Right atrium auricular region (tissue), 2 donors: ENCODE measurements around the gene SEMA5A. TPM values are rescaled to one million over a fixed set of nuclear protein-coding genes. Genes with fewer than 3 reads are reported as not detected.

Experiments used
- DNase-seq: peaks from one replicate; pipeline ENCODE4 v3.0.0-alpha.2; 2019; ENCODE audit warnings: low spot score
- H3K27ac ChIP-seq, 2 donors: fragments of 200-600 bp; sonication (generic); 1 replicate in 1 of 2; 2 replicates in 1 of 2; pipeline ENCODE4 v1.5.1; 2016 to 2019
- H3K27me3 ChIP-seq, 2 donors: fragments of 200-600 bp; sonication (generic); one replicate each; pipeline versions ENCODE4 v1.5.1 to v1.6.0; 2017 to 2019
- H3K36me3 ChIP-seq: fragments of 200-600 bp; sonication (generic); one replicate; pipeline ENCODE4 v1.5.1; 2016
- H3K4me1 ChIP-seq, 2 donors: fragments of 200-600 bp; sonication (generic); one replicate each; pipeline versions ENCODE4 v1.5.1 to v1.6.0; 2017 to 2019
- H3K4me3 ChIP-seq, 2 donors: fragments of 200-600 bp; sonication (generic); 1 replicate in 1 of 2; 2 replicates in 1 of 2; pipeline ENCODE4 v1.5.1; 2017 to 2019; ENCODE audit warnings: mild to moderate bottlenecking in 1 of 2, moderate library complexity in 1 of 2
- H3K9me3 ChIP-seq, 2 donors: fragments of 200-600 bp; sonication (generic); one replicate each; pipeline ENCODE4 v1.5.1; 2019
- CTCF ChIP-seq, 2 donors: fragments of 200-600 bp; sonication (generic); IDR thresholded peaks; one replicate each; pipeline ENCODE4 v1.5.1; 2019; ENCODE audit warnings: antibody characterized with exemption in 2 of 2
- total RNA-seq, 2 donors: library from RNA; depleted of rRNA; stranded (reverse); fragments of >200 nt; gene quantifications; one replicate each; pipeline ENCODE4 v1.1.0, GENCODE V29; 2016

Gene SEMA5A
- total RNA-seq, 2 donors from 2014 or later = 14.1 to 26.2 TPM

GRCh38 chr5:9186069-9186468, 359.8 kb downstream of the SEMA5A start:
- Histone ChIP-seq H3K36me3 (no peaks in the 10 kb centered on the region), H3K27me3 (no peaks in the 10 kb centered on the region), H3K9me3 (no peaks in the 10 kb centered on the region), H3K27ac (no peak overlapping the region), H3K4me1 (no peaks in the 10 kb centered on the region), H3K4me3 (no peak overlapping the region)
- TF ChIP-seq CTCF (IDR thresholded peaks at IDR 0.05) = no peak
- DNase-seq = no peak

- Histone ChIP-seq H3K36me3 (no peaks in the 10 kb centered on the region), H3K9me3 (no peaks in the 10 kb centered on the region), H3K4me3 (no peak overlapping the region), H3K27ac (no peak overlapping the region), H3K4me1 (no peaks in the 10 kb centered on the region), H3K27me3 (no peaks in the 10 kb centered on the region)
- no peak for TF ChIP-seq CTCF (IDR thresholded peaks at IDR 0.05)
- no peak for DNase-seq
Measured at GRCh38 chr5:9183992-9184391, 361.9 kb downstream of the SEMA5A start.

GRCh38 chr5:9182899-9183695, 362.8 kb downstream of the SEMA5A start:
- Histone ChIP-seq H3K9me3 (no peaks in the 10 kb centered on the region), H3K36me3 (no peaks in the 10 kb centered on the region), H3K27ac (no peak overlapping the region), H3K27me3 (no peaks in the 10 kb centered on the region), H3K4me3 (no peak overlapping the region), H3K4me1 (no peaks in the 10 kb centered on the region)
- no peak for DNase-seq
- no peak for TF ChIP-seq CTCF (IDR thresholded peaks at IDR 0.05)

- no peak overlapping the region for H3K27ac ChIP-seq
- no peak overlapping the region for H3K4me3 ChIP-seq
- H3K27me3 ChIP-seq = no peaks in the 10 kb centered on the region
- no peaks in the 10 kb centered on the region for H3K36me3 ChIP-seq
- DNase-seq = no peak
- TF ChIP-seq CTCF (IDR thresholded peaks at IDR 0.05) = no peak
- H3K9me3 ChIP-seq = peaks cover 0 to 4% of the 10 kb centered on the region in 2 donors
- H3K4me1 ChIP-seq = no peaks in the 10 kb centered on the region
Measured at GRCh38 chr5:9176641-9177040, 369.2 kb downstream of the SEMA5A start.

- no peaks in the 10 kb centered on the region for H3K27me3 ChIP-seq
- peaks cover 0 to 4% of the 10 kb centered on the region in 2 donors for H3K9me3 ChIP-seq
- no peak for DNase-seq
- H3K4me1 ChIP-seq = no peaks in the 10 kb centered on the region
- no peaks in the 10 kb centered on the region for H3K36me3 ChIP-seq
- no peak overlapping the region for H3K27ac ChIP-seq
- no peak overlapping the region for H3K4me3 ChIP-seq
- TF ChIP-seq CTCF (IDR thresholded peaks at IDR 0.05) = no peak
Measured at GRCh38 chr5:9174446-9174845, 371.4 kb downstream of the SEMA5A start.
